ENCODE measurements around the gene FGR. TPM values are rescaled to one million over a fixed set of nuclear protein-coding genes. Genes with fewer than 3 reads are reported as not detected.
A peak's percentile ranks its signal among the peaks of the same experiment; 100 is the strongest.

Gene FGR
- total and polyA plus RNA-seq, 4 donors: 4.0 to 8.5 (median 5.4) TPM

- peak in 1 of 6 donors; percentile 67 for DNase-seq (ENCODE audit: low read depth in 4 of 6, low spot score in 6 of 6)
- Histone ChIP-seq H3K9me3 (ENCODE audit: control insufficient read depth, insufficient read depth, low read length) (no peaks in the 10 kb centered on the region), H3K4me3 (ENCODE audit: low read depth, low read length) (no peak overlapping the region), H3K27me3 (ENCODE audit: control insufficient read depth, insufficient read depth, low read length) (no peaks in the 10 kb centered on the region), H3K4me1 (ENCODE audit: control insufficient read depth, insufficient read depth, low read length) (peaks cover 86% of the 10 kb centered on the region), H3K27ac (ENCODE audit: low read depth, low read length) (peak overlapping the region; percentile 66), H3K36me3 (ENCODE audit: control insufficient read depth, insufficient read depth, low read length) (peaks cover 75% of the 10 kb centered on the region)
- 40% methylated on average over 5 of the region's 5 CpGs for WGBS (ENCODE audit: insufficient coverage)
Observed at GRCh38 chr1:27590917-27591508, 44.0 kb downstream of the FGR start.

- H3K36me3 ChIP-seq (ENCODE audit: control insufficient read depth, insufficient read depth, low read length): peaks cover 69% of the 10 kb centered on the region
- no peak overlapping the region for H3K4me3 ChIP-seq (ENCODE audit: low read depth, low read length)
- peak in 2 of 6 donors; percentile 75 to 78 for DNase-seq (ENCODE audit: low read depth in 4 of 6, low spot score in 6 of 6)
- no peaks in the 10 kb centered on the region for H3K27me3 ChIP-seq (ENCODE audit: control insufficient read depth, insufficient read depth, low read length)
- H3K27ac ChIP-seq (ENCODE audit: low read depth, low read length): peak overlapping the region; percentile 66
- H3K4me1 ChIP-seq (ENCODE audit: control insufficient read depth, insufficient read depth, low read length): peaks cover 76% of the 10 kb centered on the region
- H3K9me3 ChIP-seq (ENCODE audit: control insufficient read depth, insufficient read depth, low read length): no peaks in the 10 kb centered on the region
- WGBS (ENCODE audit: insufficient coverage): 16% methylated on average over 11 of the region's 13 CpGs
Observed at GRCh38 chr1:27589841-27590426, 45.1 kb downstream of the FGR start.

GRCh38 chr1:27589441-27589840, 45.5 kb downstream of the FGR start:
- DNase-seq (ENCODE audit: low read depth in 4 of 6, low spot score in 6 of 6): no peak
- 56% methylated on average over 6 of the region's 6 CpGs for WGBS (ENCODE audit: insufficient coverage)
- Histone ChIP-seq H3K27ac (ENCODE audit: low read depth, low read length) (peak overlapping the region; percentile 66), H3K27me3 (ENCODE audit: control insufficient read depth, insufficient read depth, low read length) (no peaks in the 10 kb centered on the region), H3K9me3 (ENCODE audit: control insufficient read depth, insufficient read depth, low read length) (no peaks in the 10 kb centered on the region), H3K4me1 (ENCODE audit: control insufficient read depth, insufficient read depth, low read length) (peaks cover 71% of the 10 kb centered on the region), H3K36me3 (ENCODE audit: control insufficient read depth, insufficient read depth, low read length) (peaks cover 68% of the 10 kb centered on the region), H3K4me3 (ENCODE audit: low read depth, low read length) (no peak overlapping the region)

- DNase-seq (ENCODE audit: low read depth in 4 of 6, low spot score in 6 of 6): peak in 1 of 6 donors; percentile 5
- Histone ChIP-seq H3K27me3 (ENCODE audit: control insufficient read depth, insufficient read depth, low read length) (no peaks in the 10 kb centered on the region), H3K9me3 (ENCODE audit: control insufficient read depth, insufficient read depth, low read length) (no peaks in the 10 kb centered on the region), H3K4me3 (ENCODE audit: low read depth, low read length) (no peak overlapping the region), H3K27ac (ENCODE audit: low read depth, low read length) (peak overlapping the region; percentile 66), H3K4me1 (ENCODE audit: control insufficient read depth, insufficient read depth, low read length) (peaks cover 62% of the 10 kb centered on the region), H3K36me3 (ENCODE audit: control insufficient read depth, insufficient read depth, low read length) (peaks cover 65% of the 10 kb centered on the region)
- 51% methylated on average over 12 of the region's 12 CpGs for WGBS (ENCODE audit: insufficient coverage)
Observed at GRCh38 chr1:27588256-27589232, 46.4 kb downstream of the FGR start.

- no peak for DNase-seq (ENCODE audit: low read depth in 4 of 6, low spot score in 6 of 6)
- Histone ChIP-seq H3K27me3 (ENCODE audit: control insufficient read depth, insufficient read depth, low read length) (no peaks in the 10 kb centered on the region), H3K4me1 (ENCODE audit: control insufficient read depth, insufficient read depth, low read length) (peaks cover 41% of the 10 kb centered on the region), H3K4me3 (ENCODE audit: low read depth, low read length) (no peak overlapping the region), H3K9me3 (ENCODE audit: control insufficient read depth, insufficient read depth, low read length) (no peaks in the 10 kb centered on the region), H3K27ac (ENCODE audit: low read depth, low read length) (no peak overlapping the region), H3K36me3 (ENCODE audit: control insufficient read depth, insufficient read depth, low read length) (peaks cover 58% of the 10 kb centered on the region)
- WGBS (ENCODE audit: insufficient coverage): 57% methylated on average over 1 of the region's 3 CpGs
Observed at GRCh38 chr1:27585684-27586083, 49.3 kb downstream of the FGR start.

GRCh38 chr1:27584453-27584852, 50.5 kb downstream of the FGR start:
- Histone ChIP-seq H3K4me3 (ENCODE audit: low read depth, low read length) (no peak overlapping the region), H3K9me3 (ENCODE audit: control insufficient read depth, insufficient read depth, low read length) (no peaks in the 10 kb centered on the region), H3K36me3 (ENCODE audit: control insufficient read depth, insufficient read depth, low read length) (peaks cover 48% of the 10 kb centered on the region), H3K27ac (ENCODE audit: low read depth, low read length) (no peak overlapping the region), H3K27me3 (ENCODE audit: control insufficient read depth, insufficient read depth, low read length) (no peaks in the 10 kb centered on the region), H3K4me1 (ENCODE audit: control insufficient read depth, insufficient read depth, low read length) (peaks cover 28% of the 10 kb centered on the region)
- no peak for DNase-seq (ENCODE audit: low read depth in 4 of 6, low spot score in 6 of 6)
- WGBS (ENCODE audit: insufficient coverage): no CpG with 5 or more reads among the region's 3 CpGs

GRCh38 chr1:27583479-27583878, 51.5 kb downstream of the FGR start:
- WGBS (ENCODE audit: insufficient coverage): no CpG with 5 or more reads among the region's 3 CpGs
- Histone ChIP-seq H3K9me3 (ENCODE audit: control insufficient read depth, insufficient read depth, low read length) (no peaks in the 10 kb centered on the region), H3K4me3 (ENCODE audit: low read depth, low read length) (no peak overlapping the region), H3K4me1 (ENCODE audit: control insufficient read depth, insufficient read depth, low read length) (peaks cover 19% of the 10 kb centered on the region), H3K27me3 (ENCODE audit: control insufficient read depth, insufficient read depth, low read length) (no peaks in the 10 kb centered on the region), H3K27ac (ENCODE audit: low read depth, low read length) (no peak overlapping the region), H3K36me3 (ENCODE audit: control insufficient read depth, insufficient read depth, low read length) (peaks cover 38% of the 10 kb centered on the region)
- DNase-seq (ENCODE audit: low read depth in 4 of 6, low spot score in 6 of 6): no peak

GRCh38 chr1:27581823-27582243, 53.2 kb downstream of the FGR start:
- Histone ChIP-seq H3K4me1 (ENCODE audit: control insufficient read depth, insufficient read depth, low read length) (peaks cover 27% of the 10 kb centered on the region), H3K4me3 (ENCODE audit: low read depth, low read length) (no peak overlapping the region), H3K27ac (ENCODE audit: low read depth, low read length) (no peak overlapping the region), H3K36me3 (ENCODE audit: control insufficient read depth, insufficient read depth, low read length) (peaks cover 30% of the 10 kb centered on the region), H3K27me3 (ENCODE audit: control insufficient read depth, insufficient read depth, low read length) (no peaks in the 10 kb centered on the region), H3K9me3 (ENCODE audit: control insufficient read depth, insufficient read depth, low read length) (no peaks in the 10 kb centered on the region)
- DNase-seq (ENCODE audit: low read depth in 4 of 6, low spot score in 6 of 6): no peak
- WGBS (ENCODE audit: insufficient coverage): 79% methylated on average over 6 of the region's 6 CpGs

GRCh38 chr1:27577504-27578188, 57.3 kb downstream of the FGR start:
- Histone ChIP-seq H3K9me3 (ENCODE audit: control insufficient read depth, insufficient read depth, low read length) (no peaks in the 10 kb centered on the region), H3K4me3 (ENCODE audit: low read depth, low read length) (no peak overlapping the region), H3K27me3 (ENCODE audit: control insufficient read depth, insufficient read depth, low read length) (no peaks in the 10 kb centered on the region), H3K27ac (ENCODE audit: low read depth, low read length) (no peak overlapping the region), H3K36me3 (ENCODE audit: control insufficient read depth, insufficient read depth, low read length) (peaks cover 13% of the 10 kb centered on the region), H3K4me1 (ENCODE audit: control insufficient read depth, insufficient read depth, low read length) (peaks cover 60% of the 10 kb centered on the region)
- 46% methylated on average over 4 of the region's 4 CpGs for WGBS (ENCODE audit: insufficient coverage)
- DNase-seq (ENCODE audit: low read depth in 4 of 6, low spot score in 6 of 6): peak in 1 of 6 donors; percentile 35
